Right lung (tissue), 5 donors: ENCODE measurements around the gene CD226. TPM values are rescaled to one million over a fixed set of nuclear protein-coding genes. Genes with fewer than 3 reads are reported as not detected.
A peak's percentile ranks its signal among the peaks of the same experiment; 100 is the strongest.
"Not testable (repeated sequence)": the region's sequence is repeated elsewhere in the genome, so short reads cannot be mapped to it uniquely, and the experiment has no call there.

ENCODE experiments used
- DNase-seq, 2 donors: peaks; one replicate each; pipeline ENCODE4 v3.0.0-alpha.2; 2013
- polyA plus RNA-seq, 5 donors: library from polyadenylated mRNA; unstranded; fragments of 120-200 nt; gene quantifications; one replicate each; pipeline versions ENCODE4 v1.2.1 to v1.2.3, GENCODE V29; 2013; ENCODE audit warnings: inconsistent platforms in 1 of 5, low replicate concordance in 1 of 5; ENCODE audit not compliant: insufficient read length in 5 of 5, insufficient read depth in 1 of 5

The CD226 gene
- polyA plus RNA-seq, 5 donors = 2.0 to 4.2 (median 3.5) TPM

GRCh38 chr18:69872661-69873060 is 75.0 kb downstream of the CD226 start:
- no peak for DNase-seq

GRCh38 chr18:69871363-69871762 is 76.3 kb downstream of the CD226 start:
- no peak for DNase-seq

GRCh38 chr18:69870736-69871135 is 76.9 kb downstream of the CD226 start:
- no peak for DNase-seq

GRCh38 chr18:69866212-69866611 is 81.5 kb downstream of the CD226 start:
- no peak for DNase-seq

- DNase-seq = no peak
Observed at GRCh38 chr18:69865776-69866175, 81.9 kb downstream of the CD226 start.

- not testable (repeated sequence) for DNase-seq
Observed at GRCh38 chr18:69864802-69865201, 82.9 kb downstream of the CD226 start.

GRCh38 chr18:69858897-69859296 is 88.8 kb downstream of the CD226 start:
- no peak for DNase-seq

- no peak for DNase-seq
Observed at GRCh38 chr18:69854455-69854854, 93.2 kb downstream of the CD226 start.

GRCh38 chr18:69853051-69853450 is 94.6 kb downstream of the CD226 start:
- DNase-seq = peak in 1 of 2 donors; percentile 21

- peak; percentile 79 to 81 for DNase-seq
Observed at GRCh38 chr18:69845593-69846506, 101.8 kb downstream of the CD226 start.

GRCh38 chr18:69844656-69845055 is 103.0 kb downstream of the CD226 start:
- no peak for DNase-seq

- DNase-seq = no peak
Observed at GRCh38 chr18:69843015-69843414, 104.7 kb downstream of the CD226 start.

GRCh38 chr18:69841117-69841516 is 106.6 kb downstream of the CD226 start:
- no peak for DNase-seq

- no peak for DNase-seq
Observed at GRCh38 chr18:69840445-69840844, 107.2 kb downstream of the CD226 start.

- DNase-seq = no peak
Observed at GRCh38 chr18:69840001-69840400, 107.7 kb downstream of the CD226 start.

- DNase-seq = no peak
Observed at GRCh38 chr18:69839497-69839896, 108.2 kb downstream of the CD226 start.

GRCh38 chr18:69838620-69839411 is 108.9 kb downstream of the CD226 start:
- DNase-seq = no peak

GRCh38 chr18:69838003-69838402 is 109.7 kb downstream of the CD226 start:
- no peak for DNase-seq

- not testable (repeated sequence) for DNase-seq
Observed at GRCh38 chr18:69834980-69835379, 112.7 kb downstream of the CD226 start.

- no peak for DNase-seq
Observed at GRCh38 chr18:69830189-69830588, 117.5 kb downstream of the CD226 start.

GRCh38 chr18:69820538-69820937 is 127.1 kb downstream of the CD226 start:
- no peak for DNase-seq

GRCh38 chr18:69819460-69819859 is 128.2 kb downstream of the CD226 start:
- no peak for DNase-seq
